HL-60 (cell line): ENCODE results near the gene KRTCAP3.
A peak's percentile ranks its signal among the peaks of the same experiment; 100 is the strongest.

Source experiments
- DNase-seq, 2 experiments: peaks; one replicate each; pipeline ENCODE4 v3.0.0-alpha.2; 2010 to 2020; ENCODE audit warnings: low read depth in 1 of 2, low spot score in 1 of 2
- H3K27ac ChIP-seq: fragments of 250-450 bp; sonication (Bioruptor Pico); replicated peaks from 2 replicates; pipeline ENCODE4 v1.5.1; 2020; ENCODE audit warnings: mild to moderate bottlenecking, moderate library complexity
- H3K27me3 ChIP-seq: fragments of 250-450 bp; sonication (Bioruptor Pico); 2 replicates; pipeline ENCODE4 v1.5.1; 2021; ENCODE audit warnings: mild to moderate bottlenecking, moderate library complexity; ENCODE audit not compliant: insufficient read depth, poor library complexity, severe bottlenecking
- H3K4me3 ChIP-seq: replicated peaks from 2 replicates; pipeline ENCODE4 v1.5.1; 2011; ENCODE audit warnings: mild to moderate bottlenecking, control low read depth, low read length; ENCODE audit not compliant: insufficient read depth
- GABPA ChIP-seq: IDR thresholded peaks from 2 replicates; pipeline ENCODE4 v1.6.1; 2012; ENCODE audit warnings: low read depth
- POLR2AphosphoS5 ChIP-seq: IDR thresholded peaks from 2 replicates; pipeline ENCODE4 v1.6.1; 2012; ENCODE audit warnings: low read depth
- SPI1 ChIP-seq: IDR thresholded peaks from 2 replicates; pipeline ENCODE4 v1.6.1; 2012; ENCODE audit warnings: low read depth, mild to moderate bottlenecking, borderline replicate concordance
- long read RNA-seq: library from polyadenylated mRNA; unstranded; transcript quantifications from one replicate; pipeline ENCODE4 v2.0.0, GENCODE V29; 2020
- TF ChIP-seq, protein P1 (sequence below): IDR thresholded peaks from one replicate; pipeline ENCODE4 v1.5.1; 2011; ENCODE audit warnings: low read length, control low read depth, inconsistent platforms; ENCODE audit not compliant: insufficient read depth
- TF ChIP-seq, protein P2 (sequence below): IDR thresholded peaks from 2 replicates; pipeline ENCODE4 v1.6.1; 2012; ENCODE audit warnings: low read depth; ENCODE audit not compliant: insufficient replicate concordance

The KRTCAP3 gene, protein sequence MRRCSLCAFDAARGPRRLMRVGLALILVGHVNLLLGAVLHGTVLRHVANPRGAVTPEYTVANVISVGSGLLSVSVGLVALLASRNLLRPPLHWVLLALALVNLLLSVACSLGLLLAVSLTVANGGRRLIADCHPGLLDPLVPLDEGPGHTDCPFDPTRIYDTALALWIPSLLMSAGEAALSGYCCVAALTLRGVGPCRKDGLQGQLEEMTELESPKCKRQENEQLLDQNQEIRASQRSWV
- long read RNA-seq = 0 reads

DNA sequence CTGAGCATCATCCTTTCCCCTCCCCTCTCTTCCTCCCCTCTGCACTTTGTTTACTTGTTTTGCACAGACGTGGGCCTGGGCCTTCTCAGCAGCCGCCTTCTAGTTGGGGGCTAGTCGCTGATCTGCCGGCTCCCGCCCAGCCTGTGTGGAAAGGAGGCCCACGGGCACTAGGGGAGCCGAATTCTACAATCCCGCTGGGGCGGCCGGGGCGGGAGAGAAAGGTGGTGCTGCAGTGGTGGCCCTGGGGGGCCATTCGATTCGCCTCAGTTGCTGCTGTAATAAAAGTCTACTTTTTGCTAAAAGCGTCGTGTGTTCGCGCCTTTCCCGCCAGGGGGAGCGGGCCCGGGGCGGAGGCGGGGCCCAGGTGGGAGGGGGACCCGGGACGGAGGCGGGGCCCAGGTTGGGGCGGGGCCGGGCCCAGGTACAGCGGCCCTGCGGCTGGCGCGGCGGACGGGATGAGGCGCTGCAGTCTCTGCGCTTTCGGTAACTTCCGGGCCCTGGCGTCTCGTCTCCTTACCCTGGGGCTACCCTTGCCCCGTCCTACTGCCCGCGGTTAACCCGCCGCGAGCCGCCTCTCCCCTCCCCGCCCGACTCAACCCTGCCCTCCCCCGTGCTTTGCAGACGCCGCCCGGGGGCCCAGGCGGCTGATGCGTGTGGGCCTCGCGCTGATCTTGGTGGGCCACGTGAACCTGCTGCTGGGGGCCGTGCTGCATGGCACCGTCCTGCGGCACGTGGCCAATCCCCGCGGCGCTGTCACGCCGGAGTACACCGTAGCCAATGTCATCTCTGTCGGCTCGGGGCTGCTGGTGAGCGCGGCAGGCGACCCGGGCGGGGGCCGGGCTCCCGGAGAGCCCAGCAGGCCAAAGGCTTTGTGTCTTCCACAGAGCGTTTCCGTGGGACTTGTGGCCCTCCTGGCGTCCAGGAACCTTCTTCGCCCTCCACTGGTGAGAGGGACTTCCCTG lies at the start of gene KRTCAP3:
KRTCAP3 (plus strand) TSS at position 424 of the 962 bp plus-strand sequence; CDS start at position 456, 32 bp downstream.
- no peak within 1 kb of the TSS for H3K4me3 ChIP-seq
- no peak for TF ChIP-seq SPI1
- H3K27me3 ChIP-seq = no peaks in the 10 kb centered on the region
- no peak for DNase-seq
- H3K27ac ChIP-seq = no peak within 1 kb of the TSS

DNA sequence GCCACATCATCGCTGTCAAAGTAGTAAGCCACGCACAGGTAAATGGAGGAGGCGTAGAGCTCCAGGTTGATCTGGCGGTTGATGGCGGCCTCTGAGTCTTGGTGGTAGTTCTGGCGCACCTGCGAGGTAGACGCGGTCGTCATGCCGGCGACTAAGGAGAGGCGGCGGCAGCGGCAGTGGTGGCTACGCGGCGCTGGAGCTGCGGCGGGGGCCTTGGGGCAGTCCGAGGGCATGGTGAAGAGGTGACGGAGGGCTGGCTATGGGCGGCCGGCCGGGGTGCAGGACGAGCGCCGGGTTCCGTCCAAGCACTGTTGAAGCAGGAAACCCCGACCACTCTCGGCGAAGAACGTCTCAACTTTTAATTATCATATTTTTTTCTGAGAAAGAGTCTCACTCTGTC lies 49.0 kb upstream of the KRTCAP3 start:
- TF ChIP-seq POLR2AphosphoS5 (no peak), GABPA (no peak), SPI1 (no peak)
- TF ChIP-seq, protein P1, sequence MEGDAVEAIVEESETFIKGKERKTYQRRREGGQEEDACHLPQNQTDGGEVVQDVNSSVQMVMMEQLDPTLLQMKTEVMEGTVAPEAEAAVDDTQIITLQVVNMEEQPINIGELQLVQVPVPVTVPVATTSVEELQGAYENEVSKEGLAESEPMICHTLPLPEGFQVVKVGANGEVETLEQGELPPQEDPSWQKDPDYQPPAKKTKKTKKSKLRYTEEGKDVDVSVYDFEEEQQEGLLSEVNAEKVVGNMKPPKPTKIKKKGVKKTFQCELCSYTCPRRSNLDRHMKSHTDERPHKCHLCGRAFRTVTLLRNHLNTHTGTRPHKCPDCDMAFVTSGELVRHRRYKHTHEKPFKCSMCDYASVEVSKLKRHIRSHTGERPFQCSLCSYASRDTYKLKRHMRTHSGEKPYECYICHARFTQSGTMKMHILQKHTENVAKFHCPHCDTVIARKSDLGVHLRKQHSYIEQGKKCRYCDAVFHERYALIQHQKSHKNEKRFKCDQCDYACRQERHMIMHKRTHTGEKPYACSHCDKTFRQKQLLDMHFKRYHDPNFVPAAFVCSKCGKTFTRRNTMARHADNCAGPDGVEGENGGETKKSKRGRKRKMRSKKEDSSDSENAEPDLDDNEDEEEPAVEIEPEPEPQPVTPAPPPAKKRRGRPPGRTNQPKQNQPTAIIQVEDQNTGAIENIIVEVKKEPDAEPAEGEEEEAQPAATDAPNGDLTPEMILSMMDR = no peak
- TF ChIP-seq, protein P2, sequence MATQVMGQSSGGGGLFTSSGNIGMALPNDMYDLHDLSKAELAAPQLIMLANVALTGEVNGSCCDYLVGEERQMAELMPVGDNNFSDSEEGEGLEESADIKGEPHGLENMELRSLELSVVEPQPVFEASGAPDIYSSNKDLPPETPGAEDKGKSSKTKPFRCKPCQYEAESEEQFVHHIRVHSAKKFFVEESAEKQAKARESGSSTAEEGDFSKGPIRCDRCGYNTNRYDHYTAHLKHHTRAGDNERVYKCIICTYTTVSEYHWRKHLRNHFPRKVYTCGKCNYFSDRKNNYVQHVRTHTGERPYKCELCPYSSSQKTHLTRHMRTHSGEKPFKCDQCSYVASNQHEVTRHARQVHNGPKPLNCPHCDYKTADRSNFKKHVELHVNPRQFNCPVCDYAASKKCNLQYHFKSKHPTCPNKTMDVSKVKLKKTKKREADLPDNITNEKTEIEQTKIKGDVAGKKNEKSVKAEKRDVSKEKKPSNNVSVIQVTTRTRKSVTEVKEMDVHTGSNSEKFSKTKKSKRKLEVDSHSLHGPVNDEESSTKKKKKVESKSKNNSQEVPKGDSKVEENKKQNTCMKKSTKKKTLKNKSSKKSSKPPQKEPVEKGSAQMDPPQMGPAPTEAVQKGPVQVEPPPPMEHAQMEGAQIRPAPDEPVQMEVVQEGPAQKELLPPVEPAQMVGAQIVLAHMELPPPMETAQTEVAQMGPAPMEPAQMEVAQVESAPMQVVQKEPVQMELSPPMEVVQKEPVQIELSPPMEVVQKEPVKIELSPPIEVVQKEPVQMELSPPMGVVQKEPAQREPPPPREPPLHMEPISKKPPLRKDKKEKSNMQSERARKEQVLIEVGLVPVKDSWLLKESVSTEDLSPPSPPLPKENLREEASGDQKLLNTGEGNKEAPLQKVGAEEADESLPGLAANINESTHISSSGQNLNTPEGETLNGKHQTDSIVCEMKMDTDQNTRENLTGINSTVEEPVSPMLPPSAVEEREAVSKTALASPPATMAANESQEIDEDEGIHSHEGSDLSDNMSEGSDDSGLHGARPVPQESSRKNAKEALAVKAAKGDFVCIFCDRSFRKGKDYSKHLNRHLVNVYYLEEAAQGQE = no peak
- Histone ChIP-seq H3K4me3 (no peak overlapping the region), H3K27ac (no peak overlapping the region), H3K27me3 (no peaks in the 10 kb centered on the region)
- DNase-seq = no peak

DNA sequence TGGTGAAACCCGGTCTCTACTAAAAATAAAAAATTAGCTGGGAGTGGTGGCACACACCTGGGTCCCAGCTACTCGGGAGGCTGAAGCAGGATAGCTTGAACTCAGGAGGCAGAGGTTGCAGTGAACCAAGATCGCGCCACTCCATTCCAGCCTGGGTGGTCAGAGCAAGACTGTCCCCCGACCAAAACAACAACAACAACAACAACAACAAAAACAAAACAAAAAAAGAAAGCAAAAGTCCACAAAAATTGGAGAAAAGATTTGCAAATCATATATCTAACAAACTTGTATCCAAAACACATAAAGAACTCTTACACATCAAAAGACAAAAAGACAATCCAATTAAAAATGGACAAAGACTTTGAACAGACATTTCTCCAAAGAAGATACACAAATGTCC lies 43.2 kb upstream of the KRTCAP3 start:
- no peak for DNase-seq
- Histone ChIP-seq H3K27me3 (no peaks in the 10 kb centered on the region), H3K4me3 (no peak overlapping the region), H3K27ac (no peak overlapping the region)
- TF ChIP-seq POLR2AphosphoS5 = no peak

DNA sequence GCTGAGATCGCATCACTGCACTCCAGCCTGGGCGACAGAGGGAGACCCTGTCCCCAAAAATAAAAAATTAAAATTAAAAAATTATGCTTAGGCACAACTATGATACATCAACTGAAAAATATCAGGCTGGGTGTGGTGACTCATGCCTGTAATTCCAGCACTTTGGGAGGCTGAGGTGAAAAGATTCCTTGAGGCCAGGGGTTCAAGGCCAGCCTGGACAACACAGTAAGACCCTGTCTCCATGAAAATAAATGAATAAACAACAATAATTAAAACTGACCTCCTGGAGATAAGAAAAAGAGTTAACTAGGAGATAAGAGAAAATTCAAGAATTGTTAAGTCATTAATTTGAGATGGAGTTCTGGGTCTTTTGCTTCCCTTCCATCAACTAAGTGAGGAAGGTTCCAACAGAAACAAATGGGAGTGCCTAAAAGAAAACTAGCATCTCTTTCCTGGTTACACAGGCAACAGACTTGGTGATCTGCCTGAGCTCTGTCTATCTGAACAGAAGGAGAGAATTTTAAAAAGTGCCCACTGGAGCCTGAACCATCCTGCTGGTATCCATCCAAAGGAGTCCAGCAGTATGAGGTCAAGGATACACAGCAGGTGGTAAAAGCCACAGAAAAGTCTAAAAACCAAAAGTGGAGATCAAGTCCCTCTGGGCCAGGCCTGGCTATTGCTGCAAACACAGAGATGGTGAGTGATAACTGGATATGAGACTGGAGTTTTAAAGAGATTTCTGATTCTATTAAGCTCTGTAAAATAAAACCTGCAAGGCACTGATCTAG lies 41.6 kb upstream of the KRTCAP3 start:
- no peak overlapping the region for H3K4me3 ChIP-seq
- no peak for DNase-seq
- no peak overlapping the region for H3K27ac ChIP-seq
- no peak for TF ChIP-seq POLR2AphosphoS5
- no peak for TF ChIP-seq GABPA
- H3K27me3 ChIP-seq = no peaks in the 10 kb centered on the region

DNA sequence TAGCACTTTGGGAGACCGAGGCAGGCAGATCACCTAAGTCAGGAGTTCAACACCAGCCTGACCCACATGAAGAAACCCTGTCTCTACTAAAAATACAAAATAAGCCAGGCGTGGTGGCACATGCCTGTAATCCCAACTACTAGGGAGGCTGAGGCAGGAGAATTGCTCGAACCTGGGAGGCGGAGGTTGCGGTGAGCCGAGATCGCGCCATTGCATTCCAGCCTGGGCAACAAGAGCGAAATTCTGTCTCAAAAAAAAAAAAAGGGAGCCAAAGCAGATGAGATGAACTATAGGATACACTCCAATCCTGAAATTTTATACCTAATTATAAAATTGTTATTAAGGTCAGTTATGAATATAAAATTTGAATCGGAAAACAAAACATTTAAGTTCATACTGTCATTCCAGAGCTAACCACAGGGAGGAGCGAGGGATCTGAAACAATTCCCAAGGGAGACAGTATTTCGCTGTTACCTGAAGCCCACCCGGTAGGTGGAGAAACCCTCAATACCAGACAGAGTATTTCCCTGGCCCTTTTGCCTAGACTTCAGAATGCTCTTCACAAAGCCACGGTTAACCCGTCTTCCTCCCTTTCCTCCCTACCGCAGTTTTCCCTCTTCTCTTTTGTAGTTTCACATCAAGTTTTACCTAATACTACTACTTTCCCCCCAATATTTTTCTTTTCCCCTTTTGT lies 34.2 kb upstream of the KRTCAP3 start:
- peak overlapping the region; percentile 88 for H3K27ac ChIP-seq

More for the DNA sequence above, 34.2 kb upstream of the KRTCAP3 start:
- DNase-seq = peak in 1 of 2 experiments; percentile 21
- Histone ChIP-seq H3K27me3 (no peaks in the 10 kb centered on the region), H3K4me3 (peak overlapping the region; percentile 95)
- TF ChIP-seq, protein P2 = no peak
- TF ChIP-seq GABPA (no peak), POLR2AphosphoS5 (no peak), SPI1 (no peak)
- TF ChIP-seq, protein P1 = no peak
